DMS53 treated with DMSO at 0.1 percent for 48 hours (cell line): ENCODE data around the gene CSMD2.
"Not testable (repeated sequence)": the region's sequence is repeated elsewhere in the genome, so short reads cannot be mapped to it uniquely, and the experiment has no call there.

Source experiments
- DNase-seq: peaks from one replicate; lab custom pipeline; 2025; ENCODE audit not compliant: unreplicated experiment; lab: John Stamatoyannopoulos, UW

CSMD2 gene

GRCh38 chr1:34113362-34113761 lies 51.7 kb downstream of the CSMD2 start:
- no peak for DNase-seq

DNA sequence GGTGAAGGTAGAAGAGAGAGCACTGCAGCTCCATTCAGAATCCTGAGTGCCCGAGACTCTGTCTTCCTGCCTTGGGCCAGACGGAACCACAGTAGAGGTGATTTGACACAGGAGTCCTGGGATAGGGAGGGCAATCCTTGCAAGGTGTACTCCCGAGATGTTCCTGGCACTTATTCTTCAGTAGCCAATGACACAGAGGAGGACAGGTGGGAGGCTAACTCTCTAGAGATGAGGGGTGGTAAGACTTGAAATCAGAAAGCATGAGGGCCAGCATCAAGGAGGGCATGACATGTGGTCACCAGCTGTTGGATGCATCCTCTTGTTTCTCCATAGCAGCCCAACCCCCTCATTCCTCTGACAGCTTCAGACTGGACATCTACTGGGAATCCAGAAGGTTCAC lies 56.3 kb downstream of the CSMD2 start:
- DNase-seq, result no peak

- DNase-seq, result no peak
Measured at GRCh38 chr1:34108269-34108668, 56.8 kb downstream of the CSMD2 start.

DNA sequence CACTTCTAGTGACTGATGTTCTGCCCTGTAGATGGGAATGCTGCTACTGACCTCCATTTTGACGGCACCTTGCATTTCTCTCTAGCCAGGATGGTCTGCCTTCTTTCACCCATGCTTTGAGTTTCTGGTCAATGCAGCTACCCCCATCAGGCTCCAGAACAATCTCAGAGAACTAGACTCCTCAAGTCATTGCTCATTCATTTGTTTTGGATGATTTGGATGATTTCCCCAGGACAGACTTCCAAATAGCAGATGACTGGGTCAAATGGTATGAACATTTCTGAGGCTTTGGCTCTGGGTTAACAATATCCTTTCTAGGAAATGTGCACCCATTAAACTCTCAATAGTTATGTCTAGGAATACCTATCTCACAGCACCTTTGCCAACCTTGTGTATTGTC lies 63.9 kb downstream of the CSMD2 start:
- DNase-seq, result no peak

GRCh38 chr1:34100332-34100731 lies 64.7 kb downstream of the CSMD2 start:
- DNase-seq, result no peak

- not testable (repeated sequence) for DNase-seq
Measured at GRCh38 chr1:34092399-34092798, 72.6 kb downstream of the CSMD2 start.

GRCh38 chr1:34089731-34090130 lies 75.3 kb downstream of the CSMD2 start:
- DNase-seq, result no peak

GRCh38 chr1:34087986-34088385 lies 77.0 kb downstream of the CSMD2 start:
- DNase-seq, result no peak

- no peak for DNase-seq
Measured at GRCh38 chr1:34086561-34086960, 78.5 kb downstream of the CSMD2 start.

- DNase-seq, result no peak
Measured at GRCh38 chr1:34083974-34084373, 81.1 kb downstream of the CSMD2 start.

GRCh38 chr1:34082085-34082670 lies 82.9 kb downstream of the CSMD2 start:
- not testable (repeated sequence) for DNase-seq

- no peak for DNase-seq
Measured at GRCh38 chr1:34078383-34078782, 86.6 kb downstream of the CSMD2 start.

DNA sequence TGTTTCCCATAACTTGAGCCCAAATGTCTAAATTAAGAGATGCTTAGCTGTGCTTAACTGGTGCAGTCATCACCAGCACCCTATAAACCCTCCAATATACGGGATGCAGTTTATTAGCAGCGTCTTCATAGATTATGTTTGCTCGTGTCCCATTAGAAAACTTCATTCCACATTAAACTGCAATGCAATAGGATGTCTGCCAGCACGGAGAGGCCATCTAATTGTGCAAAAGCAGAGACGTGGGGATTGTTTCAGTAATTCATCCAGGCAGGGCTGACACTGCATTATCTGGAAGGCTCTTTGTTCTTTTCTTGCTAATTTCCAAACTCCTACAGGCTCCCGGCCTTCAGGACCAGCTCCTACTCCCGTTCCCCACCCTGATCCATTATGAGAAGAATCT lies 89.5 kb downstream of the CSMD2 start:
- no peak for DNase-seq

DNA sequence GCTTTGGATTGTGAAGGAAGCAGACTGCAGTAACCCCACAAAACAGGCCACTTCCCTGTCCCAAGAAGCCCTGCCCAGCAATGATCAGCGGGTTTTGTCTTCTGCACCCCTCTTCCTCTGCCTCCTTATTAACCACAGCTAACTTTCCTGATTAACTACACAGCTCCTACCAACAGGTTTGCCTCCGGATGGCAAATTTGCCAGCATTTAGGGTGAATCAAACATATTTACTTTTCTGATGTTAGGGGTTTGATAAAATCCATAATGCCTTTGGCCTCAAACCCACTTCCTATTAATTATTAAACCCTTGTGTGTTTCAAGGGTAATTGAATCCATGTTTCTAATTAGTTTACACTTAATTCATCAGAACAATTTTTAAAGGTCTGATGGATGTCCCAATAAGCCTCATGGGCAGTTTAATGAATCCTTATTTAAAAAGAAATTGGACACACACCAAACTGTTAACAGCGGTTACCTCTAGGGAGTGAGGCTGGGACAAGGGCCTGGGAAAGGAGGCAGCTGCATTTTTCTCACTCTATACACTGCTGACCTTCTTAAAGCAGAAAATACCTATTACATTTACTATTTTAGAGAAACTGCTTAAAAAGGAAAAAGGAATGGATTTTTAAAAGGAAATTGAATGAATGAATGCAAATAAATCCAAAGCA lies 91.9 kb downstream of the CSMD2 start:
- no peak for DNase-seq

DNA sequence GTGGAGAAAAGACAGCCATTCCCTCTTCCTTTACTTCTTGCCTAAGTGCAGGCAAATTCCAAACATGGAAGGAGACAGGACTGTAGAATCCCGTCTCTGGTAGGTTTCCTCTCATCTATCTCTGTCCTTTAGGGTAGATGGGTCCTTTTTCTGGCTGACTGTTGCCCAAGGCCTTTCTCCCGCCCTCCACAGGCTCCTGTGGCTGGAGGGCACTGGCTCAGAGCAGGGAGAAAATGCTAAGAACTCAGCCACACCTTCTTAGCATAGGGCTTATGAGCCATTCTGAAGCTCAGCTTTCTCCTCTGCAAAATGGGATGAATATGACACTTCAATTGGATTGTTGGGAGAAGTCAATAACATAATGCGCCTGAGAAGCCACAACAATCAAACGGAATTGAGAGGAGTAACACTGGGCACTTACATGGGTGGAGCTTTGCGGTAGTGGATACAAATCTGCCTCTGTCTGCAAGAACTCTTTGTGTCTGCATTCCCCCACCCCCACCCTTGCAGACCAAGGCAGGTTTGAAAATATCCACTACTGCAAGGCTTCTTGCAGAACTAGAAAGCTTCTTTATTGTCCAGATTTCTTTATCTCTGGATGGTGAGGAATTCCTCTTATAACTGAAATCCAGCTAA lies 94.7 kb downstream of the CSMD2 start:
- no peak for DNase-seq

GRCh38 chr1:34066981-34067603 lies 97.9 kb downstream of the CSMD2 start:
- no peak for DNase-seq

GRCh38 chr1:34066166-34066565 lies 98.9 kb downstream of the CSMD2 start:
- no peak for DNase-seq

GRCh38 chr1:34065498-34065897 lies 99.5 kb downstream of the CSMD2 start:
- no peak for DNase-seq

- DNase-seq, result no peak
Measured at GRCh38 chr1:34060901-34061415, 104.1 kb downstream of the CSMD2 start.

- no peak for DNase-seq
Measured at GRCh38 chr1:34060187-34060730, 104.8 kb downstream of the CSMD2 start.

GRCh38 chr1:34057347-34058130 lies 107.5 kb downstream of the CSMD2 start:
- DNase-seq, result no peak
